ENCODE data around the gene CREBZF.

DNA sequence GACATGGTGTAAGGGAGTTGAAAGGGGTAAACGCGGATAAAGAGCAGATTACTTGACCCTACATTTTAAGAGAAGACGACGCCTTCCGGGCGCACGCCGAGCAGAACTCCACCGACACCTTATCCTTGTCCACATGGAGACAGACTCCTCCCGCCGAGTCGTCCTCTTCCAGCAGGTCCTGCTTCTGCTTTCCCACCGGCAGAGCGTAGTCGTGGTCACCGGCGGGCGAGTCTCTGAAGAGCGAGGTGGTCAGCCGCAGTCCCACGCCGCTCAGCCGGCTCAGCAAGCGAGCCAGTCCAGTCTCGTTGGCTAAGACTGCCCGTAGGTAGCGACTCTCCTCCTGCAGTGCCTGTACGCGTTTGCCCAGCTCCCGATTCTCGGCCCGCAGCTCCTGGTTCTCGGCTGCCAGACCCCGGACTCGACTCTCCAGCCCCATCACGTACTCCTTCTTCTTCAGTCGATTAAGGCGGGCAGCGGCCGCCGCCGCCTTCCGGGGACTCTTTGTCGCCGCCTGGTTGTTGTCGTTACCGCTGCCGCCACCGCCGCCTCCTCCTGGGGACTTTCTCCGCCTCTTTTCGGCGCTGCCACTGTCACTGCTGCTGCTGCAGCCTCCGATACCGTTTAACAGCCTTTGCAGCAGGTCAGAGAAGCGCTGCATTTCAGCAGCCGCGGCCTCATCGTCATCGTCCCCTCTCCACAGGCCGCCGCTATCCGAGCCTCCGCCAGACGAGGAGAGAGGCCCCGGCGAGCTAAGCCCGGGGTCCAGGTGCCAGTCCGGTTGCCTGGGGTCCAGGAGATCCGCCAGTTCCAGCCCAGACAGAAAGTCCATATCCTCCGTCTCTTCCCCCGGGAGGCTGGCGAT is 945 bp downstream of the CREBZF start:
- TF ChIP-seq TAF1 (IDR thresholded peaks at IDR 0.05; ENCODE audit: borderline replicate concordance, insufficient read depth, low read length) (peak; percentile 38; the same call in 1 of the 2 replicates), POLR2AphosphoS5 (IDR thresholded peaks at IDR 0.05; ENCODE audit: low read depth, low read length) (no peak), FOXP2 (optimal IDR thresholded peaks at IDR 0.05; ENCODE audit: borderline replicate concordance, extremely low read depth, extremely low read length, insufficient read depth) (peak; percentile 48), SIN3A (IDR thresholded peaks at IDR 0.05; ENCODE audit: borderline replicate concordance, insufficient read depth, low read length) (peak; percentile 70; the same call in 1 of the 2 replicates)
- TF ChIP-seq, protein P1, sequence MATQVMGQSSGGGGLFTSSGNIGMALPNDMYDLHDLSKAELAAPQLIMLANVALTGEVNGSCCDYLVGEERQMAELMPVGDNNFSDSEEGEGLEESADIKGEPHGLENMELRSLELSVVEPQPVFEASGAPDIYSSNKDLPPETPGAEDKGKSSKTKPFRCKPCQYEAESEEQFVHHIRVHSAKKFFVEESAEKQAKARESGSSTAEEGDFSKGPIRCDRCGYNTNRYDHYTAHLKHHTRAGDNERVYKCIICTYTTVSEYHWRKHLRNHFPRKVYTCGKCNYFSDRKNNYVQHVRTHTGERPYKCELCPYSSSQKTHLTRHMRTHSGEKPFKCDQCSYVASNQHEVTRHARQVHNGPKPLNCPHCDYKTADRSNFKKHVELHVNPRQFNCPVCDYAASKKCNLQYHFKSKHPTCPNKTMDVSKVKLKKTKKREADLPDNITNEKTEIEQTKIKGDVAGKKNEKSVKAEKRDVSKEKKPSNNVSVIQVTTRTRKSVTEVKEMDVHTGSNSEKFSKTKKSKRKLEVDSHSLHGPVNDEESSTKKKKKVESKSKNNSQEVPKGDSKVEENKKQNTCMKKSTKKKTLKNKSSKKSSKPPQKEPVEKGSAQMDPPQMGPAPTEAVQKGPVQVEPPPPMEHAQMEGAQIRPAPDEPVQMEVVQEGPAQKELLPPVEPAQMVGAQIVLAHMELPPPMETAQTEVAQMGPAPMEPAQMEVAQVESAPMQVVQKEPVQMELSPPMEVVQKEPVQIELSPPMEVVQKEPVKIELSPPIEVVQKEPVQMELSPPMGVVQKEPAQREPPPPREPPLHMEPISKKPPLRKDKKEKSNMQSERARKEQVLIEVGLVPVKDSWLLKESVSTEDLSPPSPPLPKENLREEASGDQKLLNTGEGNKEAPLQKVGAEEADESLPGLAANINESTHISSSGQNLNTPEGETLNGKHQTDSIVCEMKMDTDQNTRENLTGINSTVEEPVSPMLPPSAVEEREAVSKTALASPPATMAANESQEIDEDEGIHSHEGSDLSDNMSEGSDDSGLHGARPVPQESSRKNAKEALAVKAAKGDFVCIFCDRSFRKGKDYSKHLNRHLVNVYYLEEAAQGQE (IDR thresholded peaks at IDR 0.05; ENCODE audit: insufficient read depth in 1 of 2, low read depth in 2 of 2, low read length in 2 of 2): no peak
